Neural progenitor cell (in vitro differentiated cells): ENCODE measurements around the gene MPO. TPM values are rescaled to one million over a fixed set of nuclear protein-coding genes. Genes with fewer than 3 reads are reported as not detected.
A peak's percentile ranks its signal among the peaks of the same experiment; 100 is the strongest.

Source experiments
- DNase-seq: peaks from one replicate; pipeline ENCODE4 v3.0.0-alpha.2; 2016; ENCODE audit warnings: low spot score
- H2AFZ ChIP-seq: fragments of 200-600 bp; sonication (generic); replicated peaks from 2 replicates; pipeline ENCODE4 v1.6.1; 2016; ENCODE audit warnings: antibody characterized with exemption
- H3F3A ChIP-seq: fragments of 200-600 bp; sonication (generic); 2 replicates; pipeline ENCODE4 v1.6.1; 2016; ENCODE audit warnings: antibody characterized with exemption, low read depth
- H3K27ac ChIP-seq: fragments of 200-600 bp; sonication (generic); 2 replicates; pipeline ENCODE4 v1.5.1; 2016; ENCODE audit warnings: mild to moderate bottlenecking
- H3K27me3 ChIP-seq: fragments of 200-600 bp; sonication (generic); 2 replicates; pipeline ENCODE4 v1.6.1; 2016; ENCODE audit warnings: mild to moderate bottlenecking, moderate library complexity
- H3K36me3 ChIP-seq: fragments of 200-600 bp; sonication (generic); 2 replicates; pipeline ENCODE4 v1.5.1; 2016
- H3K4me1 ChIP-seq: fragments of 200-600 bp; sonication (generic); 2 replicates; pipeline ENCODE4 v1.6.1; 2016; ENCODE audit warnings: mixed run types
- H3K4me2 ChIP-seq: fragments of 200-600 bp; sonication (generic); 2 replicates; pipeline ENCODE4 v1.6.1; 2016
- H3K4me3 ChIP-seq: fragments of 200-600 bp; sonication (generic); 2 replicates; pipeline ENCODE4 v1.5.1; 2016
- H3K79me2 ChIP-seq: fragments of 200-600 bp; sonication (generic); 2 replicates; pipeline ENCODE4 v1.6.1; 2016; ENCODE audit warnings: low read depth
- H3K9ac ChIP-seq: fragments of 200-600 bp; sonication (generic); 2 replicates; pipeline ENCODE4 v1.6.1; 2016
- H3K9me3 ChIP-seq: fragments of 200-600 bp; sonication (generic); 2 replicates; pipeline ENCODE4 v1.5.1; 2016; ENCODE audit warnings: low read depth
- H4K20me1 ChIP-seq: fragments of 200-600 bp; sonication (generic); 2 replicates; pipeline ENCODE4 v1.6.1; 2016; ENCODE audit warnings: low read depth
- H3K27ac Mint-ChIP-seq: 3 replicates; pipeline ENCODE4 v1.8.0; 2021; ENCODE audit warnings: mixed read lengths
- H3K27me3 Mint-ChIP-seq: 2 replicates; pipeline ENCODE4 v1.8.0; 2022; ENCODE audit warnings: low read depth, mild to moderate bottlenecking, inconsistent platforms, moderate library complexity, mixed read lengths; ENCODE audit not compliant: insufficient read depth
- H3K36me3 Mint-ChIP-seq: 3 replicates; pipeline ENCODE4 v1.8.0; 2021; ENCODE audit warnings: mixed read lengths
- H3K4me1 Mint-ChIP-seq: 3 replicates; pipeline ENCODE4 v1.8.0; 2021; ENCODE audit warnings: mixed read lengths
- H3K4me3 Mint-ChIP-seq: 3 replicates; pipeline ENCODE4 v1.8.0; 2021; ENCODE audit warnings: mild to moderate bottlenecking, moderate library complexity, mixed read lengths
- H3K9me3 Mint-ChIP-seq: 3 replicates; pipeline ENCODE4 v1.8.0; 2020; ENCODE audit warnings: mixed read lengths
- EZH2 ChIP-seq: fragments of 200-600 bp; sonication (generic); IDR thresholded peaks from 2 replicates; pipeline ENCODE4 v1.6.1; 2017; ENCODE audit warnings: antibody characterized with exemption, mild to moderate bottlenecking, moderate library complexity
- EZH2phosphoT487 ChIP-seq: fragments of 200-600 bp; sonication (generic); IDR thresholded peaks from 2 replicates; pipeline ENCODE4 v1.6.1; 2017; ENCODE audit warnings: antibody characterized with exemption
- total RNA-seq: library from RNA; depleted of rRNA; stranded (reverse); fragments of >200 nt; gene quantifications from 2 replicates; pipeline ENCODE4 v1.2.3, GENCODE V29; 2015; ENCODE audit warnings: low replicate concordance
- TF ChIP-seq, protein P1 (sequence below): fragments of 200-600 bp; sonication (generic); IDR thresholded peaks from 2 replicates; pipeline ENCODE4 v1.5.1; 2017; ENCODE audit warnings: antibody characterized with exemption, mild to moderate bottlenecking

Gene MPO
- total RNA-seq, 1 donor from 2014 or later, result not detected

DNA sequence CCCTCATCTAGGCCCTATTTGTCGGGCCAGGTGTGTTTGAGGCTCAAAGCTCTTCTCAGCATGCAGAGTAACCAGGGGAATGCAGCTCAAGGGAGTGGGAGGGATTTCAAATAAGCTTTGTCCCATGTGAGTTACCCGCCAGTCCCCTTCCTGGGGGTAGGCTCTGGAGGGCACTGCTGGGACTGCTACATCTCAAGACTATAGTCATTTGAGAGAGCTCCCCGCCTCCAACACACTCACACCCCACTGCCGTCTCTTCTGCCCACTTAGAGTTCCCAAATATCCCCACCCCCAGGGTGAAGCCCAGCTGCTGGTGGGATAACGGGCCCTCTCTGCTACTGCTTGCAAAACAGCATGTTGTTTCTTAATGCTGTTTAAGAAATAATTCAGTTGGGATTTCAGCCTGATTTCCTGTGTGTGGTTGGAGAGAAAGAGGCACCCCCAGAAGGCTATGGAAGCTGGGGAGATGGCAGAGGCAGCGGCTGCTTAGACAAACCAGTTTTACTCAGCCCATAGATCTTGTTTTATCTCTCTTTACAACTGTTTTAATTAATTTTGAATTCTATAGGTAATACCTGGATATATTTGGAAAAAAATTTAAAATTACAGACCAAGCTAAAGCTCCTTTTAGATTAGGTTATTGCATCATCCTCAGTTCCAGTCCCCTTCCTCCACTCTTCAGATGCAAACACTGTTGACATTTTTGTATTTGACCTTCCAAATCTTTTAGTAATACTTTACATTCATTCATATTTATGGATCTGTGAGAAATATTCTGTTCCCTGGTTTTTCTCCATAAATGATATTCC, 4.1 kb upstream of the MPO start:
- TF ChIP-seq, protein P1, sequence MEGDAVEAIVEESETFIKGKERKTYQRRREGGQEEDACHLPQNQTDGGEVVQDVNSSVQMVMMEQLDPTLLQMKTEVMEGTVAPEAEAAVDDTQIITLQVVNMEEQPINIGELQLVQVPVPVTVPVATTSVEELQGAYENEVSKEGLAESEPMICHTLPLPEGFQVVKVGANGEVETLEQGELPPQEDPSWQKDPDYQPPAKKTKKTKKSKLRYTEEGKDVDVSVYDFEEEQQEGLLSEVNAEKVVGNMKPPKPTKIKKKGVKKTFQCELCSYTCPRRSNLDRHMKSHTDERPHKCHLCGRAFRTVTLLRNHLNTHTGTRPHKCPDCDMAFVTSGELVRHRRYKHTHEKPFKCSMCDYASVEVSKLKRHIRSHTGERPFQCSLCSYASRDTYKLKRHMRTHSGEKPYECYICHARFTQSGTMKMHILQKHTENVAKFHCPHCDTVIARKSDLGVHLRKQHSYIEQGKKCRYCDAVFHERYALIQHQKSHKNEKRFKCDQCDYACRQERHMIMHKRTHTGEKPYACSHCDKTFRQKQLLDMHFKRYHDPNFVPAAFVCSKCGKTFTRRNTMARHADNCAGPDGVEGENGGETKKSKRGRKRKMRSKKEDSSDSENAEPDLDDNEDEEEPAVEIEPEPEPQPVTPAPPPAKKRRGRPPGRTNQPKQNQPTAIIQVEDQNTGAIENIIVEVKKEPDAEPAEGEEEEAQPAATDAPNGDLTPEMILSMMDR, result no peak
- TF ChIP-seq EZH2, result no peak
- TF ChIP-seq EZH2phosphoT487, result no peak
- Histone ChIP-seq H3F3A (no peaks in the 10 kb centered on the region), H3K79me2 (no peaks in the 10 kb centered on the region), H3K4me3 (no peak overlapping the region), H3K9me3 (no peaks in the 10 kb centered on the region), H4K20me1 (no peaks in the 10 kb centered on the region), H3K9ac (no peak overlapping the region), H3K27ac (no peak overlapping the region), H3K27me3 (no peaks in the 10 kb centered on the region), H2AFZ (peak overlapping the region; percentile 87), H3K36me3 (no peaks in the 10 kb centered on the region), H3K4me2 (peak overlapping the region; percentile 60), H3K4me1 (peaks cover 13% of the 10 kb centered on the region)
- H3K27ac Mint-ChIP-seq, result no peak overlapping the region
- peak; percentile 47 for DNase-seq
- H3K4me1 Mint-ChIP-seq, result peaks cover 9% of the 10 kb centered on the region
- H3K36me3 Mint-ChIP-seq, result no peaks in the 10 kb centered on the region
- no peaks in the 10 kb centered on the region for H3K27me3 Mint-ChIP-seq
- H3K9me3 Mint-ChIP-seq, result no peaks in the 10 kb centered on the region
- no peak overlapping the region for H3K4me3 Mint-ChIP-seq

DNA sequence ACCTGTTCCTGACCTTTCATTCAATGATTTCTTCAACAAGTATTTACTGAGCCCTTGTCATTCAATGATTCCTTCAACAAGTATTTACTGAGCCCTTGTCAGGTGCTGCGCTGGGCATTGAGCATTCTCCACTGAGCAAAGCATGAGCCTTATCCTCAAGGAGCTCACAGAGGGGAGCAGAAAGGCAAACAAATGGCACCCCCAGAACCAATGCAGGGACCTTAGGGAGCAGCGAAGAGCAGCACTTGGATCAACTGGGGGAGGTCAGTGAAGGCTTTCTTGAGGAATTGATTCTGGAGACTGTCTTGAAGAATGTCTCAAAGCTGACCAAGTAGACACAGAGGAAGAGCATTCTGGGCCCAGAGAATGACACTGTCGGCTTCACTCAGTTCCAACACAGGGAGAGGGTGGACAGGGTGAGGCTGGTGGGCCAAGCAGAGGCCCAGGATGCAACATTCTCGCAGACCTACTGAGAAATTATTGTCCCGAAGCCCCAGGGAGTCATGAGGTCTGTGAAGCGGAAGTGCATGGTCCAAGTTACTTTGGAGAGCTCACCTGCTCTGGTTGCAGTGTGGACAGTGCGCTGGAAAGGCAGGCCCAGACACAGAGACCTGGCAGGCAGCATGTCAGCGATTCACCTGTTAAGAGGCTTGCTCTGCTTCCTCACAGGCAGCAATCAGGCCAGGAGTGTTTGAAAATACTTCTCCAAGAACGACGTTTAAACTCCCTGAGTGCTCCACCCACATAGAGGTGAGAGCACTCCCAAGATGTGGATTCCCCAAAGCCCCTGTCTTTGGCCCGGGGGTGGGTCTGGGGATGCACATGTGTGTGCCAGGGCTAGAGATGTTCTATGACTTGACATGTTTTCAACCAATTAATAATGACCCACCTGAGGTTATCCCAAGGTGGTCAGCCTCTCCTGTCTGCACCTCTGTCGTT, 3.2 kb upstream of the MPO start:
- Mint-ChIP-seq H3K27ac (no peak overlapping the region), H3K9me3 (no peaks in the 10 kb centered on the region), H3K36me3 (no peaks in the 10 kb centered on the region), H3K4me3 (no peak overlapping the region), H3K27me3 (no peaks in the 10 kb centered on the region), H3K4me1 (peaks cover 9% of the 10 kb centered on the region)
- H3K27me3 ChIP-seq, result peaks cover 5% of the 10 kb centered on the region
- no peaks in the 10 kb centered on the region for H3F3A ChIP-seq
- peak overlapping the region; percentile 87 for H2AFZ ChIP-seq
- DNase-seq, result no peak
- H3K9me3 ChIP-seq, result no peaks in the 10 kb centered on the region
- no peak overlapping the region for H3K27ac ChIP-seq
- H3K4me3 ChIP-seq, result no peak overlapping the region
- peak overlapping the region; percentile 60 for H3K4me2 ChIP-seq
- H3K9ac ChIP-seq, result no peak overlapping the region
- peaks cover 13% of the 10 kb centered on the region for H3K4me1 ChIP-seq
- H3K36me3 ChIP-seq, result no peaks in the 10 kb centered on the region
- no peak for TF ChIP-seq EZH2
- H4K20me1 ChIP-seq, result no peaks in the 10 kb centered on the region
- H3K79me2 ChIP-seq, result no peaks in the 10 kb centered on the region

DNA sequence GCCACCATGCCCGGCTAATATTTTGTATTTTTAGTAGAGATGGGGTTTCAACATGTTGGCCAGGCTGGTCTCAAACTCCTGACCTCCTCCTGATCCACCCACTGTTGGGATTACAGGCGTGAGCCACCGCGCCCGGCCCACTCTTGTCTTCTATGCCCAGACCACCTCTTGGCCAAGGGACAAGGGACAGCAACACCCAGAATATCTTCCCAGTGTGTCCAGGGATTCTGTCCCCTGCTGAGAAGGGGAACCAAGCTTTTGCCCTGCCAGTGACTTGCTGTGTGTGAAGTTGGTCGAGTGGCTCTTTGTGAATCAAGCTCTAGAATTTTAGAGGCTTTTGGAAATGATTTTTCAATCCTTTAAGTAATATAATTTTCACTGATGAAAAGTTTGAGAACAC, 1.7 kb upstream of the MPO start:
- Mint-ChIP-seq H3K4me3 (no peak overlapping the region), H3K36me3 (no peaks in the 10 kb centered on the region), H3K4me1 (peaks cover 9% of the 10 kb centered on the region), H3K27ac (no peak overlapping the region), H3K27me3 (peaks cover 2% of the 10 kb centered on the region), H3K9me3 (no peaks in the 10 kb centered on the region)
- H2AFZ ChIP-seq, result no peak overlapping the region
- no peak overlapping the region for H3K4me3 ChIP-seq
- no peaks in the 10 kb centered on the region for H3F3A ChIP-seq
- no peaks in the 10 kb centered on the region for H3K79me2 ChIP-seq
- H3K4me2 ChIP-seq, result no peak overlapping the region
- peaks cover 5% of the 10 kb centered on the region for H3K27me3 ChIP-seq
- no peaks in the 10 kb centered on the region for H4K20me1 ChIP-seq
- H3K4me1 ChIP-seq, result peaks cover 13% of the 10 kb centered on the region
- no peak overlapping the region for H3K27ac ChIP-seq
- H3K9me3 ChIP-seq, result no peaks in the 10 kb centered on the region
- TF ChIP-seq EZH2 (no peak), EZH2phosphoT487 (no peak)
- TF ChIP-seq, protein P1, result no peak
- H3K9ac ChIP-seq, result no peak overlapping the region
- DNase-seq, result no peak
- no peaks in the 10 kb centered on the region for H3K36me3 ChIP-seq
